LHCN-M2 (cell line): Measurements from ENCODE around the gene SDK1. TPM values are rescaled to one million over a fixed set of nuclear protein-coding genes. Genes with fewer than 3 reads are reported as not detected.
"Not testable (repeated sequence)": the region's sequence is repeated elsewhere in the genome, so short reads cannot be mapped to it uniquely, and the experiment has no call there.

Experiments used
- DNase-seq: peaks from one replicate; pipeline ENCODE4 v3.0.0-alpha.2; 2012; ENCODE audit warnings: low read depth
- total RNA-seq: library from RNA; depleted of rRNA; stranded (reverse); fragments of >200 nt; gene quantifications from 2 replicates; pipeline ENCODE4 v1.2.3, GENCODE V29; 2014

Gene SDK1
- total RNA-seq, 1 experiment from 2014 or later, result 8.3 TPM

DNA sequence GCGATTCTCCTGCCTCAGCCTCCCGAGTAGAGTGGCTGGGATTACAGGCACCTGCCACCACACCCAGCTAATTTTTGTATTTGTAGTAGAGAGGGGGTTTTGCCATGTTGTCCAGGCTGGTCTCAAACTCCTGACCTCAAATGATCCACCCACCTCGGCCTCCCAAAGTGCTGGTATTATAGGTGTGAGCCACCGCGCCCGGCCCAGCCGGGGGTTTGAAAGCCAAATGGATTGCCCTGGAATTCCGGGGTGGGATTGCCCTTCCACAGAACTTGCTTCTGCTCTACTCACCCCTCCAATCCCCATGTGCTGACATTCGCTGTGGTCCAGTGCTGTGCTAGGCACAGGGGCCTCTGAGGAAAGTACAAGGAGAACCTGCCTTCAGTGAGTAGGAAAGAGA lies 793.1 kb downstream of the SDK1 start:
- DNase-seq, result not testable (repeated sequence)

DNA sequence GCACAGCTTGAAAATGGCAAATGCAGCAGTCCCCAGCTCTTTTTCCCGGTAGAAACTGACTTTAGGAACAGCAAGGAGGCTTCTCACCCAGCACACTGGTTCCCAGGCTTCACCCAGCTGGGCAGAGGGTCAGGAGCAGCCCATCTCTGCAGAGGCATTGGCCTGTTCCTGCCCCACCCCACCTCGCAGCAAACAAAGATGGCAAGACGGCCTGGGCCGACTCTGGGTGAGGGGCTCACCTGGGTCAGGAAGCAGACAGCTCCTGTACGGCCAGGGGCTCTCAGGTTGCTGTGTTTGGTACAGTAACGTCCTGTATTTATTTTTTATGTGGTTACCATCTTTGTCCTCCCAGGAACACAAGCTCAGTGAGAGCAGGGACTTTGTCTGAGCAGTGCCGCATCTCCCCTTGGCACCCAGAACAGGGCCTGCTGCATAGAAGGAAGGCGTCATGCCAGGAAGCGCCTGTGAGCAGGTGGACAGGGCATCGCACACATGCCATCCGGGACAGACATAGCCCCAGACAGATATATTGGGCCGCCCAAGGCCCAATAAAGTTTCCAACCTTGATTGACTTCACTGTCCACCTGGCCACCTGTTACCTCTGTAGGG lies 796.1 kb downstream of the SDK1 start:
- no peak for DNase-seq

DNA sequence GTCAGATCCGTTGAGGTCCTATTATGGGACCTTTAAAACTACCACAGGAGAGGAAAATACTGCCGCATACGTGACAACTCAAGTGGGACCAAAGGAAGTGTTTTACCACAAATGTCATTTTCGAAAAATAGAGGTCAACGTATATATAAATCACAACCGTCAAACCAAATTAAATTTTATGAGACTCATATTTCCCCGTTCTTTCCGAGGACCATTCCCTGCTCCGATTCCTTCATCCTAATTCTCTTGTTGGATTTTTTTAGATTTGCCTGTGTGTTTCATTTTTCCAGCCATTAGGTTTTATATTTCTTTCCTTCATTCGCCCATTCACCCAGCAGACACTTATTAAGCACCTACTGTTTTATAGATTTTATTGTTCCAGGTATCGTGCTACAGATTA lies 797.1 kb downstream of the SDK1 start:
- DNase-seq, result no peak

DNA sequence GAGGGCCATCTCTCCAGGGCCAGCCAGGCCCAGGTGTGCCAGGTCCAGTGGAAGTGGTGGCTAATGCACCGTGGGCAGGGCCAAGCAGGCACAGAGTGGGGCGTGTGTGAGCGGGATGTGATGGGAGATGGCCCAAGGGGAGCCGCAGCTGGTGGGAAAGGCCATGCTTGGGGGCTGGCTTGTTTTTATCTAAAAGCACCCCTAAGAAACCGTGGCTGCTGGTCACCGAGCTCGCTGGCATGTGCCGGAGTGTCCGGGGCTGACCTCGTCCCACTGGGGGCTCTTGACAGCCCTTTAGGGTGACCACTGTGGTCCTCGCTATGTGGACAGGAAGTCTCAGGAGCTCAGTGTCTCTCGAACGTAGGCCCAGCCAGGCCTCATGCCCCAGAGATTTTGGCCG lies 798.6 kb downstream of the SDK1 start:
- no peak for DNase-seq

DNA sequence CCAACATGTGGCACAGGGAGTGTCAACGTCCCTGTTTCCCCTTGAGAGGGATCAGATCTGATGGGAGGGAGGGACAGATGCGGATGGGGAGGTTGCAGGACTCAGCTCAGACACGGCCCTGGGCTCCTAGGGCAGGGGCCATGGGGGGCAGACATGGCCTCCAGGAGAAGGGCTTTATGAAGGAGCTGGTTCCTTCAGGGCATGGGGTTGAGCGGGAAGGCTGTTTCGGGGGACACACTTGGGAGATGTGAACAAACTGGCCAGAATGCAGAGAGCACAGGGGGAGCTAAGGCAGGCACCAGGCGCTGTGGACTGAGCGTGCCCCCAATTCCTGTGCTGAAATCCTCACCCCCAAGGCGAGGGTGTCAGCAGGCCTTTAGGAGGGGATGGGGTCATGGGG lies 799.1 kb downstream of the SDK1 start:
- no peak for DNase-seq

DNA sequence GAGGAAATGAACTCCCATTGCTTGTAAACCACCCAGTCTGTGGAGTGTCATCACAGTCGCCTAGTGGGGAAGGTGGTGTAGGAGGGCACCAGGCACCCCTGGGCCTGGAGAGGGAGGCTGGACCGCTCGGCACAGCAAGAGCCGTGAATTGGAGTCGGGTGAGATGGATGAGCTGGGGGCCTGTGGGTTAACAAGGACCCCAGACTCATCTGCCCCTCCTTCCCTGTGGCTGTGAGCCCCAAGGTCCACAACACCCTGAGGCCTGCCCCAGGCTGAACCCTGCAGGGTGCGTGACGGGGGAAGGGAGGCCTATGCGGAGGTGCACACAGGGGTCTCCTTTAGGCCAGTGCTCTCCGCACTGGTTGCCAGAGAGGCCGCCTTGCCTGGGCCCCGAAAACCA lies 799.6 kb downstream of the SDK1 start:
- DNase-seq, result no peak

DNA sequence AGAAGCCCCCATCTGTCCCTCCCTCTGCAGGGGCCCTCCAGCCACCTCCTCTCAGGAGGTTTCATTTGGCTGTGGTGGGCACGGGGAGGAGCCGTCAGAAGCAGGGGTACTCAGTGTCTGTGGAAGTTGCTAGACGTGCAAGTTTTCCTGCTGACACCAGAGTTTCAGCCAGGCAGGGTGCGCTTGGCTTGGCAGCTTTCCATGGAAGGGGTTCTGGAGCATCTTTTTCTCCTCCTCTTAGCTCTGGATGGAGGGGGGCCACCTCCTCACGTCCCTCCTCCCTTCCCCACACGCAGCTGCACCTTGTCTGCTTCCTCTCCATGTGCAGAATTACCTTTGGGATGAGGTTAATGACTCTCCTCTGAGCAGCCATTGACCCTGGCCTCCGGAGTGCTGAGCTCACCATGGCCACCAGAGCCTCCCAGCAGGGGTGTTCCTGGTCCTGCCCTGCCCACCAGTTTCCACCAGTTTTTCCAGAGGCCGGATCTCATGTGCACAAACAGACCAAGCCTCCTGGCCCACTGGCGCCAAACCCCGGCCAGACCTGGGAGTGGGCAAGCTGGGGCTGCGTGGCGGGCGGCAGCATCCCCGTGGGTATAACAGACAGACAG lies 801.3 kb downstream of the SDK1 start:
- no peak for DNase-seq

DNA sequence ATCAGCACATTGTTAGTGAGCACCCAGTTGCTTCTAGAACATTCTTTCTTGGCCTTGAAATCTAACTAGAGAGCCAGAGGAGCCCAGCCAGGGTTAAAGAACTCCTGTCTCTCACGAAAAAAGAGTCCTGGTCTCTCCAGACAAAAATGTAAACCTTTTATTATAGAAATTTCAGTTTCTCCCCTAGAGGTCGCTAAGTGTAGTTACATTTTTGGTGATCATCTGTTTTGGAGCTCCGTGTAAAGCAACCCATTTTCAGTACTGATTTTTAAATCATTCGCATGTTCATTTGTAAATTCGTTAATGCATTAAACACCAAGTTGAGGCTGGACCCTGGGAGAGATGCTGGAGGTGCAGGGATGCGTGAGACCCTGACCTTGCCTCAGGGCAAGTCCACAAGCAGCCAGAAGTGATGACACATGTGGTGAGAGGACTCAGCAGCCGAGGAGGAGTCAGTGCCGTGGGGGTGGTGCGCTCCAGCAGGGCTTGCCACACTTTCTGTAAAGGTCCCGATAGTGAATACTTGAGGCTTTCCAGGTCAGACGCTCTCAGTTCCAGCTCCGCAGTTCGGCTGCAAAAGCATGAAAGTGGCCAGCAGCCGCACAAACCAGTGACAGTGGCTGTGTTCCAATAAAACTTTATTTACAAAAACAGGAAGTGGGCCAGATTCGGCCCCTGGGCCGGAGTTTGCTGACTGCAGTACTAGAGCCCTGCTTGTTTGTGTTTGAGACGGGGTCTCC lies 802.5 kb downstream of the SDK1 start:
- DNase-seq, result peak; percentile 7

DNA sequence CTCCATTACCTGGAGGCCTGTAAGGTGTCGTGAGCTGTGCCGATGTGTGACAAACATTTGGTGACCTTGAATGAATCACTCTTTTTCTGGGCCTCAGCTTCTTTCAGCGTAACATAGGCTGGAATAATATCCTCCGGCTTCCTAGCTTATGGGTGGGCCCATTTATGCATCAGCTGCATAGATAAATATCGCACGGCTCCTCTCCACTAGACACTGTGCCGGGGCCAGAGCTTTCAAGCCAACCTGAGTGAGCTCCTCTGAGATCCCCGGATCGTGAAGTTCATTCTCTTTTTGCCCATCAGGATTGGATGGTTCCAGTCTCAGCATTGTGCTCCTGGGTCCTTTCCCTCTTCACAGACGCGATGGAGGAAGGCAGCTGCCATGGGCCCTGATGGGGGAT lies 806.8 kb downstream of the SDK1 start:
- DNase-seq, result no peak

DNA sequence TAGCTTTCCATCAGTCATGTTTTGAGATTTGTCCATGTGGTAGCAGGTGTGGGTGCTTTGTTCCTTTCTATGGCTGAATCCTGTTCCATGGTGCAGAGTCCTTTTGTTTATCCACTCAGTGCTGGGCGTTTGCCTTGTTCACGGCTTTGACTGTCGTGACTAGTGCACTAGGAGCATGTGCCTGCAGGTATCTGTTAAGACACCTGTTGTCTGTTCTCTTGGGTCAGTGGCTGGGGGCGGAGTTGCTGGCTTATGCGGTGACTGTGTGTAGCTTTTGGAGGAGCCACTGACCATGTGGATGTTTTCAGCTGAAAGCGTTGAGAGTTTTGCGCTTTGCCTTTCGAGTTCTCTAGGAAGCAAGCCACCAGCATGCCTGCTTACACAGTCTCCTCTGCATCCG lies 807.9 kb downstream of the SDK1 start:
- no peak for DNase-seq

DNA sequence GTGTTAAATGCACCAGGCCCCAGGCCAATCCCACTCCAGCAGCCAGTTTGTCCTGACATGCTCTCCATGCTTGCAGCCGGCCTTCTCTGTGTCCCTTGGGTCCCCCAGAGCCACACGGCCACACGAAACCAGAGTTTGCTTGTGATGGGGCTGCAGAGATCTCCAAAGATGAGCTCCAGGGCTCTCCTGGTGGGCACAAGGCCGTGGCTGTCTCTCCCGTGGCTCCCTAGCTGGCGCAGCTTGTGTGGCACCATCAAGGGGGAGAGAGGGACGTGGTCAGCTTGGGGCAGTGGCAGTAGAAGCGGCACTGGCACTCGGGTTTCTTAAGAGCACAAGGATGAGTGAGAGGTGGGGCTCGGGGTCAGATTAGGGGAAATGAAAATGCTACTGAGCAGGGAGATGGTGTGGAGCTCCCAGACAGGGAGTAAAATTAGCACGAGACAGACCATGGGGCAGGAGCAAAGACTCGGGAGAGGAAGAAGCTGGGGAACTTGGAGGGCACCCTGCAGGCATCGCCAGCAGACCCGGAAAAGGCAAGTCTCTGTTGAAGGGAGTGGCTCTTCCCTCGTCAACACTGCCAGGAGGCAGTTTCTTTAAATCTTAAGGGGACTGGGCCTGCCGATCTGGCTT lies 808.5 kb downstream of the SDK1 start:
- no peak for DNase-seq

DNA sequence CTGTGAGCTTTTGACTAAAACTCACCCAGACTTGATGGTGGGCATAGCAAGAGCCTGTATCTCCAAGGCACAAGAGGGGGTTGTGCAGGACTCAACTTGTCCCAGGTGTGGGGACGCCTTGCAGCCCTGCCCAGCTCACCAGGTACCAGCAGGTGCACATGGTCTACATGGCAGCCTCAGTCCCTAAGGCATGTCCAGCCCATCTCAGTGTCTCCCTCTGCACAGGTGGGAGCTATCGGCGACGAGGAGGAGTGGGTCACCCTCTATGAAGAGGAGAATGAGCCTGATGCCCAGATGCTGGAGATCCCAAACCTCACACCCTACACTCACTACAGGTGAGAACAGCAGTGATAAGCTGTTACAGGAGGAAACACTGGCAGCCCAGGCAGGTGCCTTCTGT lies 809.4 kb downstream of the SDK1 start:
- no peak for DNase-seq

DNA sequence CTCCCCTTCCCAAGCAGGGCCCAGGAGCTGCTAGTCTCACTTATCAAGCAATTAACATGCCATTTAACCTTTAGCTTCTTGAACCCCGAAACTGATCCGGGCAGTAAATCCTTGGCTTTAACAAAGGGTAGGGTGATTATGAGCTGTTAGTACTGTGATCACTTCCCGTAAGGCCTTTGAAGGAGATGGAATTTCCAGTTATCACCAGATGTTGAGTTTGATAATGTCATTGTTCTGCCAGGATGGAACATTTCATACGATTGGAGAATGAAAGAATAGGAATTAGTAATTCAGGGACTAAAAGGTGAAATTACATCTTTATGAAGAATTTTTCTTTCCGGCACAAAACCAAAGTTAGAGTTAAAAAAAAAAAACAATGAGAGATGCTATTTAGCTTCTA lies 810.1 kb downstream of the SDK1 start:
- no peak for DNase-seq

DNA sequence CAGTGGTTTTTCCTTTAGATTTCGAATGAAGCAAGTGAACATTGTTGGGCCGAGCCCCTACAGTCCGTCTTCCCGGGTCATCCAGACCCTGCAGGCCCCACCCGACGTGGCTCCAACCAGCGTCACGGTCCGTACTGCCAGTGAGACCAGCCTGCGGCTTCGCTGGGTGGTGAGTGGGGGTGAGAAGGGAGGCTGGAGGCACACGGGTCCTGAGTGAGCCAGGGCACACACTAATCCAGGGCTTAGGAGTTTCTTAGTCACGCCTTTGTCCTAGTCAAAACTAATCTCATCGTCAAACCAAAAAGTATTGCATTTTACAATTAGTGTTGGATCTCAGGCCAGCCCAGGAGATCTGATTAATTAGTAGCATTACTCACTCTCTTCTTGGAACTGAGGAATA lies 812.2 kb downstream of the SDK1 start:
- no peak for DNase-seq

DNA sequence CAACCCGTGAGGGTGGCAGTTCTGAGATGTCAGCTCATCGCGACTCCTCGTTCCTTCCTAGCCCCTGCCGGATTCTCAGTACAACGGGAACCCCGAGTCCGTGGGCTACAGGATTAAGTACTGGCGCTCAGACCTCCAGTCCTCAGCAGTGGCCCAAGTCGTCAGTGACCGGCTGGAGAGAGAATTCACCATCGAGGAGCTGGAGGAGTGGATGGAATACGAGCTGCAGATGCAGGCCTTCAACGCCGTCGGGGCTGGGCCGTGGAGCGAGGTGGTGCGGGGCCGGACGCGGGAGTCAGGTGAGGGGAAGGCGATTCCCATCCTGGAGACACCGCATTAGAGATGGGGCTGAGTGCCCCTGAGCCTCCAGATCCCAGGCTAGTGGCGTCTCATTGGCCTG lies 812.9 kb downstream of the SDK1 start:
- no peak for DNase-seq

DNA sequence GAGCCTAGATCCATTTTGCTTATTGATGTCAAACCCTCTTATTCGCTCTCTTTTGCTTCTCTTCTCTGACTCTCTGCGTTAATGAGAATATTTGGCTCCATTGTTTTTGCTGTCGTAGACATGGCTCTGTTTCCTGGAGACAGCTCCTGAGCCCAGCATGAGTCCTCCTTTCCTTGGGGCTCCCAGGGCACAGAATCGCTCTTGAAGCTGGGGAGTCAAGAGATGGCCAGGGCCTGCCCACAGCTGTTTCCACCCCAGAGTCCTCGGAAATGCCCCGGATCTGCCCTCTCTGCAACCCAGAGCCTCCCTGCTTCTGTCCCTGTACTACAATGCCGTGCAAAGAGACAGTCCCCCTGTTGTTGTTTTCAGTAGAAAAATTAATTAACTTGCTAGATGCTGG lies 814.4 kb downstream of the SDK1 start:
- no peak for DNase-seq

DNA sequence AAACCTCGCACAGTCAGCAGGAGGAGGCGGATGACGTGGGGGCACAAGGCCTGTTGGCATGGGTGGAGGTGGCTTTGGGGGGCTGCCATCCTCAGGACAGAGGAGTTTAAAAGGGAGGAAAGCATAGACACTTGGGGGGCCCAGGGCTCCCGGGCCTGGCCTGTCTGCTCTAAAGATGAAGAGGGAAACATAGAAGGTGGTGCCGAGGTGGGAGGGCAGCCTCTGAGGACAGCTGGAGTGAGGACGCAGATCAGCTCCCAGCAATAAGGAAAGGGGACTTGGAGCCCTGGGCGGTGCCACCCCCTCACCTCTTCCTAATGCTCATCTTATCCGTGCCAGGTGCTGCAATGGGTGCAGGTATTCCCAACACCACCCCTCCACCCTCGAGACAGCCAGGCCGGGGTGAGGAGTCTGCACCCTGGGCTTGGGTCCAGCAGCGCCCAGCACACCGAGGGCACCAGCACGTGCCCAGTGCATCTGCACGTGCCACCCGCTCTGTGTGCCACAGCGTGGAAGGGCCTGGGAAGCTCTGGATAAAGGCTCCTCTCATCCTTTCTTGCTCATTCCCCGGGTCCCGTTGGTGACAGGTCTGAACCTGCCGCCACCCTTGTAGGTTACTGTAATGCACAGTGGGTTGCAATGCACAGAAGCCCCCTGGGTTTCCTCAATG lies 815.0 kb downstream of the SDK1 start:
- DNase-seq, result no peak

DNA sequence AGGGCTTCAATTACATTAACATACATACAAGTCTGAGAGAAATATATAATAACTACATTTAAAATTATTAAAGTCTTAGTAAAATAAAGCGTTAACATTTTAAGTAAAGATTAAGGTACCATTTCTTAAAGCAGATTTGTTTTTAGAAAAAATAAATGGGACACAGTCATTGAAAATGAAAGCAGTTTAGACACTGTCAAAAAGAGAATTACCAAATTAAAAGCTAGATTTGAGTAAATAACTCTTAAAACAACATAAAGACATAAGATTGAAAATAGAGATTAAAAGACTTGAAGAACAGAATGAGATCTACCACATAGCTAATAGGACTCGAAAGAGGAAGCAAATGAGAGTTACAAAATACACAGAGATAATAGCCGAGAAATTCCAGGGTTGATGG lies 818.8 kb downstream of the SDK1 start:
- DNase-seq, result no peak

DNA sequence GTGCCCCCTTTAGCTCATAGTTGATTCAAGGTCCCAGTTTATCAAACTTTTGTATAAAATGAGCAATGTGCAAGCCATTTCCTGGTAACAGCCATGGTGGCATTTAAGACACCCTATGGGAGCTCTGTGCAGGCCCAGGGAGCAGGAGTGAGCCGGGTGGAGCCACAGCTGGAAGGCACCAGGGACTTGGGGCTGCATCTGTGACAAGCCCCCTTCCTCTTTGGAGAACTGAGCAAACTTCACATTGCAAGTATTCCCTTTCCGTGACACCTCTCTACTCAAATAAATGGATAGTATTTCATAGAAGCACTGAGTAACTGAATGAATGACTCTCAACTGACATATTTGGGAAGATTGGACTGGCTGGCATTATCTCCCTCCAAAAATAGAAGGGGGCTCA lies 822.3 kb downstream of the SDK1 start:
- DNase-seq, result no peak

DNA sequence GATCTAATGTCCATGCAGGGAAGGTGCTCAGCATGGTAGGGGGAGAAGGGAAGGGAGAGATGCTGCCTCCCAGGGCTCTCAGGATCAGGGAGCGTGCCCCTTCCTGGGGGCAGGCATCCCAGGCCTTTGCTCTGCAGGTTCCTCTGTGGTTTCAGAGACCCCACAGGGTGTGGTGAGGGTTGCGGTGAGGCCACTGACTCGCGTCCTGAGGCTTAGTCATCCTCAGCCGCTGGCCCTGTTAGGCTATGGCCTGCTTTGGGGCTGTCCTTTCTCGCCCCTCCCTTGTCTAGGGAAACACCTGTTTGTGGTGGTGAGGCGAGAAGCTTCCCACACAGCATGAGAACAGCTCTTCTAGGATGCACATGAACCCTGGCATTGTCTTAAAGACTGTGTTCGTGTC lies 822.8 kb downstream of the SDK1 start:
- peak; percentile 93 for DNase-seq

DNA sequence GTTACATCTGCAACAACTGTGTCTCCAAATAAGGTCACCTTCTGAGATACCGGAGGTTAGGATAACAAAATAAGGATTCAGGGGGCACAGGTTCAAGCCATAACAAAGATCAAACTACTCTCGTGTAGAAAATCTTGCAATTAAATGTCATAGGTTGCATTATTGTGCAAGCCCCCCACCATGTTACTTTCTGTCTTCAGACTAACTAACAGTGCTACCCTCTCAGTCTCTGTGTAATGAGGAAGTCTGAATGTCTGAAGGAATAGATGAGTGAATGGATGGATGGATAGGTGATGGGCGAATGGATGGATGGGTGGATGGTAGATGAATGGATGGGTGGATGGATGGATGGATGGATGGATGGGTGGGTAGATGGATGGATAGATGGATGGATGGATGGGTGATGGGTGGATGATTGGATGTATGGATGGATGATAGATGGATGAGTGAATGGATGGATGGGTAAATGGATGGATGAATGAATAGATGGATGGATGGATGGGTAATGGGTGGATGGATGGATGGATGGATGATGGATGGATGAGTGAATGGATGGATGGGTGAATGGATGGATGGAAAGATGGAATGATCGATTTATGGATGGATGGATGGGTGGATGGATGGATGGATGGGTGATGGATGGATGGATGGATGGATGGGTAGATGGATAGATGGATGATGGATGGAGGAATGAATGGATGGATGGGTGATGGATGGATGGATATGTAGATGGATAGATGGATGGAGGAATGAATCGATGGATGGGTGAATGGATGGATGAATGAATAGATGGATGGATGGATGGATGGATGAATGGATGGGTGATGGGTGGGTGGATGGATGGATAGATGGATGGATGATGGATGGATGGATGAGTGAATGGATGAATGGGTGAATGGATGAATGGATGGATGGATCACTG lies 823.8 kb downstream of the SDK1 start:
- no peak for DNase-seq
